ENCODE results near the gene WDR33.

WDR33 gene

DNA sequence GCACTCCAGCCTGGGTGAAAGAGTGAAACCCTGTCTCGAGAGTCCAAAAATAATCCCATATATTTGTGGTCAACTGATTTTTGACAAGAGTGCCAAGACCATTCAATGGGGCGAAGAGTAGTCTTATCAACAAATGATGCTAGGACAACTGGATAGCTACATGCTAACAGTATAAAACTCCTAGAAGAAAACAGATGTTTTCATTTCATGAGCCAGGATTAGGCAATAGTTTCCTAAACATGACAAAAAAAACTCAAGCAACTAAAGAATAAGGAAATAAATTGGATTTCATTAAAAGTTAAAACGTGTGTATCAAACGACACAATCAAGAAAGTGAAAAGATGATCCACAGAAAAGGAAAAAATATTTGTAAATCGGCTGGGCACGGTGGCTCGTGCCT, 141.9 kb downstream of the WDR33 start:
- no peak for DNase-seq

DNA sequence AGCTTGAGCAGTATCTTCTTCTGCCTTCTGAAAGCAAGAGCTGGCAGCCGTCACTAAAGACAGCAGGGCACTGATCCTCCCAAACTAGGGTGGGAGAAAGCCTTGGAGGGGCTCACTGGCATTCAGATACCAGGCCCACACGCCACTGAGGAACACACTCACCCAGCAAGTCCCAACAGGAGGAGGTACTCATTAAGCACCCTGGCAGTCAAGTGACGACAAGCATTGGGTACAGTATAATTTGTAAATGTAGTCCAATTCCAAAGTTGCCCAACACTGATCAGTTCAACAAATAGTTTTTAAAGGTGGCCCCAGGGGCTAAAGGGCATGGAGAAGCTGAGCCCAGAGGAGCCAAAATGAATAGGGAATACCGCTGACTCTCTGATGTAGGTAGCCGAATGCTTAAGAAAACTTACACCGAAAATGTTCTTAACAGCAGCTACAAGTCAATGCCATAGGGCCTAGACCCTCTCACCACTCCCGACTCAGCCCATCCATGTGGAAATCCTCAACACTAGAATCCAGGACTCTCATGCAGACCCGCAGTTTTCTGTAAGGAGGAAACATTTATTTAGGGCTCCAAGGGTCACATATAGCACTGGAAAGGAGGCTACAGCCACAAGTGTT, 145.6 kb downstream of the WDR33 start:
- DNase-seq: no peak

DNA sequence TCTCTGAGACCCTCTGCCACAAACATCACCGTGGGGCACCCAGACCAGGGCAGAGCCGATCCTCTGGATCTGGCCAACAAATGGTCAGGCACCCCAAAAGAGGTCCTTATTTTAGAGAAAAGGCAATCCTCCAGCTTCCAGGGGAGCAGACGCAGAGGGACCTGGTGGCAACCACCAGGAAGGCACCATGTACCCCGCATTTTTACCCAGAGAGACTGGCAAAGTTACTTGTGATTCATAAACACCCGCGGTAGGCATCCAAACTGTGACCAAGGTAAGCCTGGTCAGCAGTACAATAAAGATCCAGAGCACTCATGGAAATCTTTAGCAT, 146.1 kb downstream of the WDR33 start:
- no peak for DNase-seq

DNA sequence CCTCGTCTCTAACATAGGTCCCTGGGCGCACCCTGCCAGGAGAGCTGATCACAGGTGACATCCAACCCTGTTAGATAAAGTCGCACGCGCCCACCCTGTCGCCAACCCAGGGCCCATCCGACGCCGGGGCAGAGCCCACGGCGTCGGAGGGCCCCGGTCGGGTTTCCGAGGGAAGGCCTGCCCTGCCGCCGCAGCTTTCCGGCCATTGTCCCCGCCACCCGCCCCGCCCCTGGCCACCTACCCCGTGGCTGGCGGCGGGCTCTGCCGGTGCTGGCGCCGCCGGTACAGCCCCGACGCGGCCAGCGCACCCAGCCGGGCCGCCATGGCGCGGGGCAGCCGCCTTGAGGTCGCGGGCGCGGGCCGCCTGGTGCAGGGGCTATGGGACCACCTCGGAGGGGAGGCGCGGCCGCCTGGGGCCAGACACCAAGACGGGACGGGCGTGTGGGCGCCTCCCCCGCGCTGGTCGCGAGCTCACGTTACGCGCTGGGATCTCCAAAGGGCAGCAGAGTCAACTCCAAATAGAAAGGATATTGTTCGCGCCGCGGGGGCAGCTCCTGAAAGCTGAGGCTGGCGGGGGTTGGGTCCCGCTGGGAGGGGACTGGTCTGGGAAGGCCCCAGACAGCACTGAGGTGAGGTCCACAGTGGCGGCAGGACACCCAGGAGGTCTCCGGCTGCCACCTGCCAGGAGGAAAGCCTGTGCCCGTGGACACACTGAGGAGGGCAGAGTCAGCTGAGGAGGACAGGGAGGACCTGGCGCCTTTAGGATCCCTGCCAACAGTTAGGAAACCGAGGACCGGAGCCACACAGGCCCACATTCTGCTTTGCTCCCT, 146.7 kb downstream of the WDR33 start:
- DNase-seq: no peak

DNA sequence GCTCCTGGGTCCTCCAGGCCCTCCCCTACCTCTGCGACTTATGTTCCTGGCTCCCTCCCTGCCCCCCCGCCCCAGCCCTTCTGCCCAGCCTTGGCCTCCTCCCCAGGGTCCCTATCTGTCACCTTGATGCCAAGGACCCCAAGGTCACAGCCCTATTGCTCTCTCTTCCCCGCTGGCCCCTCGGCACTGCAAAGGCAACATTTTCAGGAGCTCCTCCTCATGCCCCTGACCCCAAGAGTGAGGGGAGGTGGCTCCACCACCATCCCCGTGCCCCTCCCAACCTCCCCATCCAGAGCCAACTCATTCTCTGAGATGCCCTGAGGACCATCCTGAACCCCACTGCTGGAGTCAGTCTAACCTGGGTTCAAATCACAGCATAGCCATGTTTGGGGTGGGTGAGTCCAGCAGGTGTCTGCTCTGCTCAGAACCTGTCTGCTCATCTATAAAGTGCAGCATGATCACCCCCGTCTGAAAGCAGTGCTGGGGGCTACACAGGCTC, 147.4 kb downstream of the WDR33 start:
- no peak for DNase-seq

GRCh38 chr2:127662937-127663565, 147.9 kb downstream of the WDR33 start:
- DNase-seq: no peak

GRCh38 chr2:127661949-127662510, 148.9 kb downstream of the WDR33 start:
- no peak for DNase-seq

- no peak for DNase-seq
These were observed 149.8 kb downstream of the WDR33 start for GRCh38 chr2:127661072-127661649.

- no peak for DNase-seq
These were observed 150.7 kb downstream of the WDR33 start for GRCh38 chr2:127660291-127660578.

- no peak for DNase-seq
These were observed 151.3 kb downstream of the WDR33 start for GRCh38 chr2:127659408-127660290.

GRCh38 chr2:127658641-127659407, 152.1 kb downstream of the WDR33 start:
- no peak for DNase-seq

DNA sequence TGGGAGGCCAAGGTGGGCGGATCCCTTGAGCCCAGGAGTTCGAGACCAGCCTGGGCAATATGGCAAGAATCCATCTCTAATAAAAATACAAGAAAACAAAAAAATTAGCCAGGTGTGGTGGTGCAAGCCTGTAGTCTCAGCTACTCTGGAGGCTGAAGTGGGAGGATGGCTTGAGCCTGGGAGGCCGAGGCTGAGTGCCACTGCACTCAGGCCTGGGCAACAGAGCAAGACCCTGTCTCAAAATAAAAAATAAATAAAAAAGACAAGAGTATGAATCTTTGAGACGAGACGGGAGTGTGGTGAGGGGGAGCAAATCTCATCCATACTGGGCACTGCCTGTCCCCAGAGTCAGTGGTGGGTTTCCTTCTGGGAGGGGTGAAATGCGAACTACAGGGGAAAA, 152.8 kb downstream of the WDR33 start:
- no peak for DNase-seq

DNA sequence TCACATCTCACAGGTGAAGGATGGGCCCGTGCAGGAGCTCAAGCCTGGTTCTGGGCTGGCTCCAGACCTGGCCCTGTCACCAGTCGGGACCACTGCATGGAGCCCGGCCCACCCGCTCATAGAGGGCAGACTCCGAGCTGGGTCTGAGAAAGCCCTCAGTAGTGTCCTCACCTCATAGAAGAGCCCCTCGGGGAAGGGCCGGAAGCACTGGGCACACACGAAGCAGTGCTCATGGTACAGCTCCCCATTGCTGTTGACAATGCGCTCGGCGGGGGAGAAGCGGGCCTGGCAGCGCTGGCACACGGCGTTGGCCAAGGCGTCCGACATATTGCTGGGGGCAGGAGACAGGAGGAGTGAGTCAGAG, 153.8 kb downstream of the WDR33 start:
- DNase-seq: no peak

- no peak for DNase-seq
These were observed 154.3 kb downstream of the WDR33 start for GRCh38 chr2:127656569-127657231.

GRCh38 chr2:127655209-127656073, 155.5 kb downstream of the WDR33 start:
- no peak for DNase-seq

GRCh38 chr2:127654838-127655175, 156.2 kb downstream of the WDR33 start:
- DNase-seq: no peak

DNA sequence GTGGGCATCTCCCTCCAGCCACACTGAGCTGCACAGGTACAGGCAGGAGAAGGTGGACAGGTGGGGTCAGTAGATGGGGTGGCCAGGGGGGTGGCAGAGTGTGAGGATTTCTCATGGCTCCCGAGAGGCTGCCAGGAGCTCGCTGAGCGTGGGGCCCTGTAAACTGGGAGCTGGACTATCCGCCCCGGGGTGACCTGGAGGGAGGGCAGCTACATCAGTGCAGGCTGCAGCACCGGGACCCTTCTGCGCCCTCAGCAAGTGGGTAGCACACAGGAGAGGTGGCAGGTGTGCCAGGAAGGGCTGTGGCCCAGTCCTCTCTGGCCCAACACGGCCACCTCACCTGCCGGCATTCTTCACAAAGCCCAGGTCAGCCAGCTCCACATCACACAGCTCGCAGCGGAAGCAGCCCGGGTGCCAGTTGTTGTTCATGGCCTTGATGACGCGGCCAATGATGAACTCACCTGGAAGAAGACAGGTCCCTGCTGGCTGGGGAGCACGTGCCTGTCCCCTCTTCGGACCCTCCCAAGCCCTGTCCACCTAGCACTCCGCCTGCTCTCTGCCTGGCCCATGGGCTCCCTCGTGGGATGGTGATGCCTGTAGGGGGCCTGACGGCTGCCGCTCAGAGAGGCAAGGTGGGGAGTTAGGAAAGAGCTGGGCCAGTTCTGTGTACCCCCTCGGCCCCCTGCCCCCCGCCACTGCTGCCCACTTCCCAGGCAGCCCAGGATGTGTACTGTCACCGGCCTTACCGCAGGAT, 156.7 kb downstream of the WDR33 start:
- DNase-seq: no peak

DNA sequence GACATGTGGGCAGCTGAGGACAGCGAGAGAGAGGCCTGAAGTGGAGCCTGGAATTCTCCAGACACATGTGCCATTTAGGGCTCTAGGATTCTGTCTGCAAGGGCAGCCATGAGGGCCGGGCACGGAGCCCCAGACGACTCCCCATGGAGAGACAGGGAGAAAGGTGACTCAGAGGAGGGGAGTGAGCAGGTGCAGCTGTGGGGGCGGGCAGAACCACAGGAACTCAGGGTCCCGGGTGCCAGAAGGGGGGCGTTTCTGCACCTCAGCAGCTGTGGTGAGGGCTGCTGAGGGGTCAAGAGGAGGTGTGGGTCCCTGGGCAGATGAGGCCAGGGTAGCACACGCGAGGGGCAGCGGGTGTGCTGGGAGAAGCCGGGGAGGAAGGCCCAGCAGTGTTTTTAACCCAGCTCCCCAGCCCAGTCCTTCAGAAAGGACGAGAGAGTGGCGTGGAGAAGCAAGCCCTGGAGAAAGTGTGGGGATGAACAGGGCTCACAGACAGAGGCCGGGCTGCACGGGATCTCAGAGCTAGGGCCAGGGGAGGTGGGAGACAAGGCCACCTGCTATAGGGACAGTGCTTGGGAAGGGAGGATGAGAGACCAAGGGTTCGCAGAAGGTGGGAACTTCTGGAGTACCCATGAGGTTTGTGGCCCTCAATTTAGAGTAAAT, 157.4 kb downstream of the WDR33 start:
- DNase-seq: no peak

- DNase-seq: no peak
These were observed 158.1 kb downstream of the WDR33 start for GRCh38 chr2:127652786-127653357.
